ENCODE data around the gene MEIS1. TPM values are rescaled to one million over a fixed set of nuclear protein-coding genes. Genes with fewer than 3 reads are reported as not detected.
A peak's percentile ranks its signal among the peaks of the same experiment; 100 is the strongest.

MEIS1 gene
- total RNA-seq, 1 experiment from 2014 or later: 9.1 TPM

- H3K4me2 ChIP-seq: peak overlapping the region; percentile 99
- peak overlapping the region; percentile 72; the same call in 1 of the 2 replicates for H3K4me3 ChIP-seq
- BruUV-seq (replicated peaks): no TSS peak
- no peak overlapping the region; the same call in 1 of the 2 replicates for H2AFZ ChIP-seq
- intact Hi-C loops (cut with micrococcal nuclease; ENCODE audit: unreplicated experiment): no loop called here
- H4K20me1 ChIP-seq (ENCODE audit: insufficient read depth): no peaks in the 10 kb centered on the region
- no peaks in the 10 kb centered on the region for H3K27me3 ChIP-seq (ENCODE audit: insufficient read depth, low read depth)
- H3K9me3 ChIP-seq (ENCODE audit: insufficient read depth, low read depth): no peaks in the 10 kb centered on the region
- no peak overlapping the region for H3K27ac ChIP-seq
- ChIA-PET POLR2A (ENCODE audit: unreplicated experiment) (interaction anchor here (0.6 kb wide), 1 partner anchor 73 kb away, joined by 7 read pairs; no protein-coding TSS in a partner anchor), CTCF (interaction anchor here (0.6 kb wide), 1 partner anchor 58 kb away, joined by 3 read pairs; no protein-coding TSS in a partner anchor)
- H3K79me2 ChIP-seq (ENCODE audit: low read depth): no peaks in the 10 kb centered on the region
- peaks cover 6% of the 10 kb centered on the region for H3F3A ChIP-seq (ENCODE audit: insufficient read depth, low read depth)
- H3K9me2 ChIP-seq (ENCODE audit: insufficient read depth): no peaks in the 10 kb centered on the region
- DNase-seq: no peak
- H3K4me1 ChIP-seq (replicated peaks; ENCODE audit: insufficient read depth): peaks cover 13% of the 10 kb centered on the region
- H3K36me3 ChIP-seq (ENCODE audit: low read depth): no peaks in the 10 kb centered on the region
- TF ChIP-seq CTCF (conservative IDR thresholded peaks at IDR 0.05): no peak
- TF ChIP-seq EZH2 (IDR thresholded peaks at IDR 0.05; ENCODE audit: low read depth): no peak
Observed at GRCh38 chr2:66436581-66437001, 1.7 kb downstream of the MEIS1 start.

GRCh38 chr2:66437109-66437690 is 2.3 kb downstream of the MEIS1 start:
- TF ChIP-seq CTCF (conservative IDR thresholded peaks at IDR 0.05): no peak
- no peak overlapping the region for H3K27ac ChIP-seq
- H3K4me2 ChIP-seq: peak overlapping the region; percentile 99
- intact Hi-C loops (cut with micrococcal nuclease; ENCODE audit: unreplicated experiment): no loop called here
- peak overlapping the region; percentile 72; the same call in 1 of the 2 replicates for H3K4me3 ChIP-seq
- H3K4me1 ChIP-seq (replicated peaks; ENCODE audit: insufficient read depth): peaks cover 13% of the 10 kb centered on the region
- DNase-seq: no peak
- no peaks in the 10 kb centered on the region for H3K27me3 ChIP-seq (ENCODE audit: insufficient read depth, low read depth)
- H2AFZ ChIP-seq: no peak overlapping the region
- H3K9me2 ChIP-seq (ENCODE audit: insufficient read depth): no peaks in the 10 kb centered on the region
- POLR2A ChIA-PET (ENCODE audit: unreplicated experiment): no interaction called here
- no TSS peak for BruUV-seq (replicated peaks)
- no peaks in the 10 kb centered on the region for H3K9me3 ChIP-seq (ENCODE audit: insufficient read depth, low read depth)
- H3F3A ChIP-seq (ENCODE audit: insufficient read depth, low read depth): peaks cover 6% of the 10 kb centered on the region
- no peaks in the 10 kb centered on the region for H4K20me1 ChIP-seq (ENCODE audit: insufficient read depth)
- H3K36me3 ChIP-seq (ENCODE audit: low read depth): no peaks in the 10 kb centered on the region
- no peaks in the 10 kb centered on the region for H3K79me2 ChIP-seq (ENCODE audit: low read depth)
- CTCF ChIA-PET: no interaction called here

GRCh38 chr2:66437691-66438497 is 3.0 kb downstream of the MEIS1 start:
- intact Hi-C loops (cut with micrococcal nuclease; ENCODE audit: unreplicated experiment): no loop called here
- POLR2A ChIA-PET (ENCODE audit: unreplicated experiment): no interaction called here
- DNase-seq: no peak
- H3K4me1 ChIP-seq (replicated peaks; ENCODE audit: insufficient read depth): peaks cover 13% of the 10 kb centered on the region
- no peaks in the 10 kb centered on the region for H3K36me3 ChIP-seq (ENCODE audit: low read depth)
- TF ChIP-seq CTCF (conservative IDR thresholded peaks at IDR 0.05) (no peak), EZH2 (IDR thresholded peaks at IDR 0.05; ENCODE audit: low read depth) (no peak)
- CTCF ChIA-PET: no interaction called here
- H3K4me2 ChIP-seq: no peak overlapping the region
- no peak overlapping the region for H2AFZ ChIP-seq
- H3K4me3 ChIP-seq: no peak overlapping the region
- no peaks in the 10 kb centered on the region for H3K79me2 ChIP-seq (ENCODE audit: low read depth)
- no TSS peak for BruUV-seq (replicated peaks)
- H3K9me2 ChIP-seq (ENCODE audit: insufficient read depth): no peaks in the 10 kb centered on the region
- no peaks in the 10 kb centered on the region for H3K27me3 ChIP-seq (ENCODE audit: insufficient read depth, low read depth)
- no peaks in the 10 kb centered on the region for H3K9me3 ChIP-seq (ENCODE audit: insufficient read depth, low read depth)
- no peaks in the 10 kb centered on the region for H4K20me1 ChIP-seq (ENCODE audit: insufficient read depth)
- peaks cover 6% of the 10 kb centered on the region for H3F3A ChIP-seq (ENCODE audit: insufficient read depth, low read depth)
- no peak overlapping the region for H3K27ac ChIP-seq
